ENCODE data around the gene ENDOD1. TPM values are rescaled to one million over a fixed set of nuclear protein-coding genes. Genes with fewer than 3 reads are reported as not detected.

Gene ENDOD1
- total RNA-seq, 2 donors from 2014 or later = 68.1 to 71.8 TPM

DNA sequence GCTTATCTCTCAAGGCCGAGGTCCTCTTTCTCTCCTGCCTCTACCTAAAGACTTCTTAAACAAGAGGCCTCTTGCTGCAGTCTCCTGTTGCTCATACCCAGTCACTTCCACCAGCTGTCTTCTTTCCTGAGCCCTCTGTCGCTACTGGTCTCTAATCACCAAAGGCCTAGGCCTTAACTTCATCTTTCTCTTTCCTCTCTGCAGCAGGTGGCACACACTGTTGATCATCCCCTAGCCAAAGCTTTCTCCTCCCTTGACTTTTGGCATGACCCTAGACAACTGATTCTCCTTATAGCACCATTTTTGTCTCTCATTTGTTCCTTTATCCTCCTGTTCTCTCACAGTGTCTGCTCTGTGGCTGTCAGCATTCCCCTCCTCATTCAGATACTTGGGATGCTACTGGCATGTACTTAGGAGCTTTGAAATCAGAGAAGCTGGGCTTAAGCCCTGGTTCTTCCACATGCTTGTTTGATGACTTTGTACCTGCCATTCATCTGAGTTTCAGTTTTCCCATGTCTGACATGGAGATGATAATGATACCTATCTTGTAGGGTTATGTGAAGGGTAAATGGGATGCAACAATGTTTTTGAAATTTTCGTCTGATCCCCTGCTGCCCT lies 22.4 kb downstream of the ENDOD1 start:
- no peaks in the 10 kb centered on the region for H3K27me3 ChIP-seq
- H3K4me3 ChIP-seq = no peak overlapping the region
- H3K9ac ChIP-seq (ENCODE audit: low read depth in 2 of 2, low read length in 2 of 2) = no peak overlapping the region
- TF ChIP-seq, protein P1, sequence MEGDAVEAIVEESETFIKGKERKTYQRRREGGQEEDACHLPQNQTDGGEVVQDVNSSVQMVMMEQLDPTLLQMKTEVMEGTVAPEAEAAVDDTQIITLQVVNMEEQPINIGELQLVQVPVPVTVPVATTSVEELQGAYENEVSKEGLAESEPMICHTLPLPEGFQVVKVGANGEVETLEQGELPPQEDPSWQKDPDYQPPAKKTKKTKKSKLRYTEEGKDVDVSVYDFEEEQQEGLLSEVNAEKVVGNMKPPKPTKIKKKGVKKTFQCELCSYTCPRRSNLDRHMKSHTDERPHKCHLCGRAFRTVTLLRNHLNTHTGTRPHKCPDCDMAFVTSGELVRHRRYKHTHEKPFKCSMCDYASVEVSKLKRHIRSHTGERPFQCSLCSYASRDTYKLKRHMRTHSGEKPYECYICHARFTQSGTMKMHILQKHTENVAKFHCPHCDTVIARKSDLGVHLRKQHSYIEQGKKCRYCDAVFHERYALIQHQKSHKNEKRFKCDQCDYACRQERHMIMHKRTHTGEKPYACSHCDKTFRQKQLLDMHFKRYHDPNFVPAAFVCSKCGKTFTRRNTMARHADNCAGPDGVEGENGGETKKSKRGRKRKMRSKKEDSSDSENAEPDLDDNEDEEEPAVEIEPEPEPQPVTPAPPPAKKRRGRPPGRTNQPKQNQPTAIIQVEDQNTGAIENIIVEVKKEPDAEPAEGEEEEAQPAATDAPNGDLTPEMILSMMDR (IDR thresholded peaks at IDR 0.05) = no peak
- H3K36me3 ChIP-seq = no peaks in the 10 kb centered on the region
- intact Hi-C loops (cut with DNase I) = no loop called here
- H3K9me3 ChIP-seq = no peaks in the 10 kb centered on the region
- DNase-seq = no peak
- H3K27ac ChIP-seq = no peak overlapping the region
- no peaks in the 10 kb centered on the region for H3K4me1 ChIP-seq

DNA sequence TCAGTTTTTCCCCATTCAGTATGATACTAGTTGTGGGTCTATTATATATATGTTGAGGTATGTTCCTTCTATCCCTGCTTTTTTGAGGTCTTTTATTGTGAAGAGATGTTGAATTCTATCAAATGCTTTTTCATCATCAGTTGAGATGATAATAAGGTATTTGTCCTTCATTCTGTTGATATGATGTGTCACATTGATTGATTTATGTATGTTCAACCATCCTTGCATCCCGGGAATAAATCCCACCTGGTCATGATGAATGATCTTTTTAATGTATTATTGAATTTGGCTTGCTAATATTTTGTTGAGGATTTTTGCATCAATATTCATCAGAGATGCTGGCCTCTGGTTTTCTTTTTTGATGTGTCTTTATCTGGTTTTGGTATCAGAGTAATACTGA lies 26.0 kb downstream of the ENDOD1 start:
- intact Hi-C loops (cut with DNase I) = no loop called here
- TF ChIP-seq, protein P1 (IDR thresholded peaks at IDR 0.05) = no peak
- Histone ChIP-seq H3K27me3 (no peaks in the 10 kb centered on the region), H3K9me3 (no peaks in the 10 kb centered on the region), H3K9ac (ENCODE audit: low read depth in 2 of 2, low read length in 2 of 2) (no peak overlapping the region), H3K4me3 (no peak overlapping the region), H3K4me1 (no peaks in the 10 kb centered on the region), H3K36me3 (no peaks in the 10 kb centered on the region), H3K27ac (no peak overlapping the region)
- no peak for DNase-seq

DNA sequence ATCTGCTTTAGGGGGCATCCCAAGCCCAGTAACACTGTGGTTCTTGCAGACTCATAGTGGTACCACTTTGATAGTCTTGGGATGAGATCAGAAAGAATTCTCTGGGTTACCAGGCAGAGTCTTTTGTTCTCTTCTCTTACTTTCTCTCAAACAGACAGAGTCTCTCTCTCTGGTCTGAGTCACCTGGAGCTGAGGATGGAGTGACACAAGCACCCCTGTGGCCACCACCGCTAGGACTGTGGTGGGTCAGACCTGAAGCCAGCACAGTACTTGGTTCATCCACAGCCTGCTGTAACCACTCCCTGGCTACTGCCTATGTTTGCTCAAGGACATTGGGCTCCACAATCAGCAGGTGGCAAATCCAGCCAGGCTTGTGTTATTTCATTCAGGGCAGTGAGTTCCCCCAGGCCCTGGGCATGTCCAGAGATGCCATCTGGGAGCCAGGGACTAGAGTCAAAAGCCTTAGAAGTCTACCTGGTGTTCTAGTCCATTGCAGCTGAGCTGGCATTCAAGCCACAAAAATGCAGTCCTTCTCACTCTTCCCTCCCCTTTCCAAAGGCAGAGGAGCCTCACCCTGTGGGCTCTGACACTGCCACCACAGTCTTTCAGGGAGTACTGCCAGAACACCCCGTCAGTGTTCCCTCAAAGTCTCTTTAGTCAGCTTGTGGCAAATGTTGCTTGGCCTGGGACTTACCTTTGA lies 29.9 kb downstream of the ENDOD1 start:
- Histone ChIP-seq H3K9me3 (no peaks in the 10 kb centered on the region), H3K4me1 (no peaks in the 10 kb centered on the region), H3K9ac (ENCODE audit: low read depth in 2 of 2, low read length in 2 of 2) (no peak overlapping the region), H3K4me3 (no peak overlapping the region), H3K36me3 (no peaks in the 10 kb centered on the region), H3K27me3 (no peaks in the 10 kb centered on the region), H3K27ac (no peak overlapping the region)
- no peak for DNase-seq
- TF ChIP-seq, protein P1 (IDR thresholded peaks at IDR 0.05) = no peak
- intact Hi-C loops (cut with DNase I) = no loop called here

DNA sequence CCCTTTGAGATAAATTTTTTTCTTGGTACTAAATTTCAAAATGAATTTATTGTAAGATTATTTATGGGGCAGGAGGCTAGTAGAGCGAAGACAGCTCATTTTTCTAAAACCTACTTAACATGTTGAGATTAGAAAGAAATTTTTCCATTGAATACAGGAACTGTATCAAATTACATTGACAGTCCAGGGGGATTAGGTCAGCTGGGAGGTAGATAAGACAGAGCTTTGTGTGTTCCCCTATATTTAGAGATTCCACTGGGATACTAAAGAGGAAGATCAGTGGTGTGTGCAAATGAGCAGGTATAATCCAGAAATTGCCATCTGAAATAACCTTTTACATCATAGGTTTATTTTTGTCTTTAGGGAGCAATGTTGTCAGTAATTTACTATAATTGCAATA lies 32.1 kb downstream of the ENDOD1 start:
- intact Hi-C loops (cut with DNase I) = no loop called here
- no peak for DNase-seq
- no peak overlapping the region for H3K4me3 ChIP-seq
- no peaks in the 10 kb centered on the region for H3K36me3 ChIP-seq
- H3K27me3 ChIP-seq = no peaks in the 10 kb centered on the region
- no peaks in the 10 kb centered on the region for H3K9me3 ChIP-seq
- H3K4me1 ChIP-seq = no peaks in the 10 kb centered on the region
- TF ChIP-seq, protein P1 (IDR thresholded peaks at IDR 0.05) = no peak
- no peak overlapping the region for H3K9ac ChIP-seq (ENCODE audit: low read depth in 2 of 2, low read length in 2 of 2)
- no peak overlapping the region for H3K27ac ChIP-seq

DNA sequence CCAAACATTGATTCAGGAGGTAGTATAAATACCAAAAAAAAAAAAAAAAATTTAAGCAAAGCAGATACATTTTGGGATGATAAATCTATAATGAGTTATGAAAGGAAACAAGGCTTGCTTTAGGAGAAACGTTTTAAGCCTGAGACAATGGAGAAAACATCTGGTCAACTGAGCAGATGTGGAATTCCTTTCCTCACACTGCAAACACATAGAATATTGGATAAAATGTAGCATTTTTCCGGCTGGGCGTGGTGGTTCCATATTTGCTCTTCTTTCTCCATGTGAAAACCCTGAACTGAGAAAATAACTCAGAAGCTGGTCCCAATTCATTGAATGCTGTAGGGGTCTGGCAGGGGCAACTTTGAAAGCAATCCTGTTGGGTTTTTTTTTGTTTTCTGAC lies 33.9 kb downstream of the ENDOD1 start:
- no peak overlapping the region for H3K27ac ChIP-seq
- no peaks in the 10 kb centered on the region for H3K4me1 ChIP-seq
- H3K36me3 ChIP-seq = peaks cover 5% of the 10 kb centered on the region
- no peaks in the 10 kb centered on the region for H3K9me3 ChIP-seq
- TF ChIP-seq, protein P1 (IDR thresholded peaks at IDR 0.05) = no peak
- no peak overlapping the region for H3K9ac ChIP-seq (ENCODE audit: low read depth in 2 of 2, low read length in 2 of 2)
- H3K27me3 ChIP-seq = no peaks in the 10 kb centered on the region
- intact Hi-C loops (cut with DNase I) = no loop called here
- no peak overlapping the region for H3K4me3 ChIP-seq
- no peak for DNase-seq

All from colonic mucosa (tissue), 4 donors.